ENCODE measurements around the gene GALNT10.

DNA sequence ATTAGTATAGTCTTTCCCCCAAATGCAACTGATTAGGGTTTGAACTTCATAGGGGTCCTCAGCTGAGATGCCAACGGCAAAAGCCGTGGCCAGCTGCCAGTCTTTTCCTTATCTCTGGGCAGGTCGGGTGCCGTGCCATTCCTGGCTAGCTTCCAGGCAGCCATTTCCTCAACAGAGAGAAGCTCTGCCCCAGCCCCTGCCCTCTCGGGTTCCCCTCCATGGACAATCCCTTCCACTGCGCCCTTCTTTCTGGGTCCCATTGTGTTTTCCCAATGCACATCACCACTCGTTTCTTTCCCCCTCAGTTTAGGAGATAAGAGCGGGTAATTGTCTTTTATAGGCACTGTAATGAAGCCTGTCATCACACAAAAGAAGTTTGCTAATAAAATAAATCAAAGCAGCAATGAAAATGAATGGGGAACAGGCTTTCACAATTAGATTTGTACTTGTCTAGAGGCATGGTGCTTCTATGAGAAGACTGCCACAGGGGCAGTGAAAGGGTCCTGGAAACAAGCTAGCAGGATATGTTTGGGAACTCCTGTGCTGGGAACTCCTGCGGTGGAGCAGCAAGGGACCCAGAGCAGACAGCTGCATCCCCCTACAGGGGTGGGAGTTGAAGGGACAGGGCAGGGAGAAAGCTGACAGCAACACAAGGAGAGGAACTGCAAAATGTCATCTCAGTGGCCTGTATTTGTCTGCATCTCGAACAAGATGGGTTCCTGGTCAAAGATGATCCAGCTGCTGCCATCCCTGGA is 207.3 kb downstream of the GALNT10 start:
- TF ChIP-seq GATA2 (IDR thresholded peaks at IDR 0.05; ENCODE audit: low read depth, low read length) (peak; percentile 95), GATA3 (IDR thresholded peaks at IDR 0.05; ENCODE audit: low read depth, low read length) (peak; percentile 64)
